GM12801 (cell line): ENCODE data around the gene MYCN.

Experiments used
- TF ChIP-seq, protein P1 (sequence below): IDR thresholded peaks from one replicate; pipeline ENCODE4 v1.5.1; 2011; ENCODE audit warnings: control low read depth; ENCODE audit not compliant: insufficient read length; ENCODE audit errors: extremely low read depth

Gene MYCN

DNA sequence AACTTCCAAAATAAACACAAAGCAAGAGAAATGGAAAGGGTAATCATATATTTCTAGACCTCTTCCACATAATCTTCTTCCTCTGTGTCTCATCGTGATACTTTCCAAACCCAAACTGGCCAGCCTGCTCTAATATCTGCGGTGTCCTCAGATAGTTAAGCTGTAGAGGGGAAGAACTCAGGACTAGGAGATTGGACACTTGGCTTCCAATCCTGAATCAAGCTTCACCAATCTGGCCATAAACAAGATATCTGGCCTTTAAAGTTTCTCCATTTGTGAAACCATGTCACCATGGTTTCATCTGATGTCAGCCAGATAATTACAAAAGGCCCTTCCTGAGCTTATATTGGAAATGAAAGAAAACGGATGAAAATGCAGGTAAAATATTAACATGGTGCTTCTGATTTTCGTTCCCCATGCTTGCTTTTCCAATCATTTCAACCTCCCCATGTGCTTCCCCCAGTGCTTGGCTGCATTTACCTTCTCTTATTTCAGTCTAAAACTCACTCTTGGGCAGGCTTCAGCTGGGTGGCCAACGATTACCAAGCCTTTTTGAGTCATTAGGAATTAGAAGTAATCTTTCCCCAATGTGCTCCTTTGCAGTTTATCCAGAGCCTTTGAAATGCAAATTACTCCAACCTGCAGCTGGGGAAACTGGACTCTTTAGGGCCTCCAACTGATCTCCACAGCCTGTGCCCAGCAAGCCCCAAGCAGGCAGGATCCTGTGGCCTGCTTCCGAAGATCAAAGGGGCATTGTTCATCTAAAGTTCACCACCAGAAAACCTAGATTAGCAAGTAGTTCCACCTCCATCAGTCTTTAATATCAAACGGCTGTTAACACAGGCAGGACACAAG lies 44.5 kb upstream of the MYCN start:
- TF ChIP-seq, protein P1, sequence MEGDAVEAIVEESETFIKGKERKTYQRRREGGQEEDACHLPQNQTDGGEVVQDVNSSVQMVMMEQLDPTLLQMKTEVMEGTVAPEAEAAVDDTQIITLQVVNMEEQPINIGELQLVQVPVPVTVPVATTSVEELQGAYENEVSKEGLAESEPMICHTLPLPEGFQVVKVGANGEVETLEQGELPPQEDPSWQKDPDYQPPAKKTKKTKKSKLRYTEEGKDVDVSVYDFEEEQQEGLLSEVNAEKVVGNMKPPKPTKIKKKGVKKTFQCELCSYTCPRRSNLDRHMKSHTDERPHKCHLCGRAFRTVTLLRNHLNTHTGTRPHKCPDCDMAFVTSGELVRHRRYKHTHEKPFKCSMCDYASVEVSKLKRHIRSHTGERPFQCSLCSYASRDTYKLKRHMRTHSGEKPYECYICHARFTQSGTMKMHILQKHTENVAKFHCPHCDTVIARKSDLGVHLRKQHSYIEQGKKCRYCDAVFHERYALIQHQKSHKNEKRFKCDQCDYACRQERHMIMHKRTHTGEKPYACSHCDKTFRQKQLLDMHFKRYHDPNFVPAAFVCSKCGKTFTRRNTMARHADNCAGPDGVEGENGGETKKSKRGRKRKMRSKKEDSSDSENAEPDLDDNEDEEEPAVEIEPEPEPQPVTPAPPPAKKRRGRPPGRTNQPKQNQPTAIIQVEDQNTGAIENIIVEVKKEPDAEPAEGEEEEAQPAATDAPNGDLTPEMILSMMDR: no peak

DNA sequence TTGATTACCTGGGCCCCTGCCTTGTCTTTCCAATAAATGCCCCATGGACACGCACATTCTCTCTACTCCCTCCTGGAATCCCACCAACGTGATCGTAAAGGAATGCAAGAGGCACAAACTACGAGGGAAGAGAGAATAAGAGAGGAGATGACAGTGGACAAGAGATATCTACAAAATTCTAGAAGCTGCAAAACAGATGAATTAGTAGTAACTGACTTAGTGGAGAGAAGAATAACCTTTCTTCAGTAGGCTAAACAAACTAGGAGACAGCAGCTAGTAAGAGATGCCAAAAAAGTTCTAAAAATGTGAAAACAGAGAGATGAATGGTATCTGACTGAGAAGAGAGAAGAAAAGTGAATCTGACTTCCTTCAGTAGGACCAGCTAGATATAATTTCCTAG lies 43.5 kb upstream of the MYCN start:
- TF ChIP-seq, protein P1: no peak

DNA sequence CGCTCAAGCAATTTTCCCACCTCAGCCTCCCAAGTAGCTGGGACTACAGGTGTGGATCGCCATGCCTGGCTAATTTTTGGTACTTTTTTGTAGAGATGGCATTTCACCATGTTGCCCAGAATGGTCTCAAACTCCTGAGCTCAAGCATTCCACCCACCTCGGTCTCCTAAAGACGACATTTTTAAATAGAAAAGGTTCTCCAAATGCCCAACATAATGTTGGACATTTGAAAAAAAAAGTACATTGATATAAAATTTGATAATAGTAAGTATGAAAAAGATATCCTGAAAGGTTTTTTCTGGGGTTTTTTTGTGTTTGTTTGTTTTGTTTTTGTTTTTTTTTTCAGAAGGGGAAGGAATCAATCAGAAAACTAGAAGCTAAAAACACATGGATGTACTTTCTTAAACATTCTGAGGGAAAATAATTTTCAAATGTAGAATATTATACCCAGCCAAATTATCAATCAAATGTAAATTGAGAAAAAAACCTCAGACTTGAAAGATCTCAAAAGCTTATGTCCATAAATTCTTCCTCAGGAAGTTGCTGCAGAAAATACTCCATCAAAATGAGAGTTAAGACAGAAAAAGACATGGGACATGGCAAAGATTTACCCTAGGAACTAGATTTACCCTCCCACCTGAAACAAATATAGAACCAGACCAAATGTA lies 42.8 kb upstream of the MYCN start:
- TF ChIP-seq, protein P1: no peak

DNA sequence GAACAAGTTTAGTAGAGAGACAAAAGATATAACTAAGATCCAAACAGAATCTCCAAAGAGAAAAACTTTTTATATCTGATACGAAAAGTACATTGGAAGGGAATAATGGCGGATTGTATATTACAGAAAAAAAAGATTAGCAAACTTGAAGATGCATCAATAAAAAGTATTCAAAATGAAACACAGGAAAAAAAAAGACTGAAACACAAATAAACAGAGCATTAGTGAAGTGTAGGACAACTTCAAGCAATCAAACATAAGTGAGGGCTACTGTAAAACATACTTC lies 41.1 kb upstream of the MYCN start:
- TF ChIP-seq, protein P1: no peak

DNA sequence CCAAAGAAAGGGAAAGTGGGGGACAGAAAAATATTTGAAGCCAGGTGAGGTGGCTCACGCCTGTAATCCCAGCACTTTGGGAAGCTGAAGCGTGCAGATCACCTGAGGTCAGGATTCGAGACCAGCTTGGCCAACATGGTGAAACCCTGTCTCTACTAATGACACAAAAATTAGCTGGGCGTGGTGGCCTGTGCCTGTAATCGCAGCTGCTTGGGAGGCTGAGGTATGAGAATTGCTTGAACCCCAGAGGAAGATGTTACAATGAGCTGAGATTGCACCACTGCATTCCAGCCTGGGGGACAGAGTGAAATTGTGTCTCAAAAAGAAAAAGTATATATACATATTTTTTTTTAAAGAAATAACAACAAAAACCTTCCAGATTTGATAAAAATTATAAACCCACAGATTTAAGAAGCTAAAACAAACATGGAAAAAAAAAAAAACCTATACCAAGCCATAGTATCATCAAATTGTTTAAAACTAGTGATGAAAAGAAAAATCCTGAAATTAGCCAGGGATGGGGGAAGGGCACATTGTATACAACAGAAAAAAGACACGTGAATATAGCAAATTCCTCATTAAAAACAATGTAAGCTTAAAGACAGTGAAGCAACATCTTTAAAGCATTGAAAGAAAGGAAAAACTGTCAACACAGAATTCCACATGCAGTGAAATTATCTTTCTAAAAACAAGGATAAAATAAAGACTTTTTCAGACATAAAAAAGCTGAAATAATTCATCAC lies 40.4 kb upstream of the MYCN start:
- TF ChIP-seq, protein P1: no peak

DNA sequence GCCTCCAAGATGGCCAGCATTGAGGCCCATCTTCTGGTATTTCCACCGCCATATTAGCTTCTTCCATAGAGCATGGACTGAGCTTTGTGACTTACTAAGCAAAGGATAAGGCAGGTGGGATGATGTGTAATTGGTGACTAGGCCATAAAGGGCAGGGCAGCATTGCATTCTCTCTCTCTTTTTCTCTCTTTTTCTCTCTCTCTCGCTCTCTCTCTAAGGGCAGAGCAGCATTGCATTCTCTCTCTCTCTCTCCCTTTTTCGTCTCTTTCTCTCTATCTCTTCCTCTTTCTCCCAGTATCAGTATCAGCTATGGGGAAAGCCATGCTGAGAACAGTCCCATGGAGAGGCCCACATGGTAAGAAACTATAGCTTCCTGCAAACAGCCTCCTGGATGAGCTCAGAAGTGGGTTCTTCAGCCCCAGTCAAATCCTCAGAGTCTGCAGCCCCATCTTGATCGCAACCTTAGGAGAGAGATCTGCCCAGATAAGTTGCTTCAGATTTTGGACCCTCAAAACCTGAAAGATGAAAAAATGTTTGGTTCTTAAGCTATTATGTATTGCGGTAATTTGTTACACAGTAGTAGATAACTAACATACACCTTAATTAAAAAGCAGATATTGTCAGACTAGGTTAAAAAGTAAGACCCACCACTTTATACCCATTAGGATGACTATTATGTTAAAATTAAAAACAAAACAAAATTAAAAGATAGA lies 39.1 kb upstream of the MYCN start:
- TF ChIP-seq, protein P1: no peak

DNA sequence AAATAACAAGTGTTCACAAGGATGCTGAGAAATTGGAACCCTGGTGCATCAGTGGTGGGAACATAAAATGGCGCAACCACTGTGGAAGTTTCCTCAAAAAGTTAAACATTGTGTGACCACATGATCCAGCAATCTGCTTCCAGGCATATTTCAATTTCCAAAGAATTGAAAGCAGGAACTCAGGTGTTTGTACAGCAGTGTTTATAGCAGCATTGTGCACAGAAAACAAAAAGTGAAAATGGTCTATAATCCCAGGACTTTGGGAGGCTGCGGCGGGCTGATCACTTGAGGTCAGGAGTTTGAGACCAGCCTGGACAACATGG lies 38.6 kb upstream of the MYCN start:
- TF ChIP-seq, protein P1: no peak
